ENCODE data around the gene MED31.

MED31 gene

GRCh38 chr17:6639586-6640535, 11.5 kb downstream of the MED31 start:
- peak overlapping the region; percentile 90 for H3K27ac ChIP-seq
- TF ChIP-seq CTCF (conservative IDR thresholded peaks at IDR 0.05) = no peak
- no peak for TF ChIP-seq ZFX (IDR thresholded peaks at IDR 0.05)

GRCh38 chr17:6639014-6639585, 12.3 kb downstream of the MED31 start:
- TF ChIP-seq CTCF (conservative IDR thresholded peaks at IDR 0.05) (no peak), ZFX (IDR thresholded peaks at IDR 0.05) (no peak)
- peak overlapping the region; percentile 90 for H3K27ac ChIP-seq

GRCh38 chr17:6638046-6638908, 13.1 kb downstream of the MED31 start:
- H3K27ac ChIP-seq = peak overlapping the region; percentile 90; the same call in 1 of the 2 replicates
- TF ChIP-seq CTCF (conservative IDR thresholded peaks at IDR 0.05) (no peak), ZFX (IDR thresholded peaks at IDR 0.05) (no peak)

- no peak for TF ChIP-seq ZFX (IDR thresholded peaks at IDR 0.05)
- no peak for TF ChIP-seq CTCF (conservative IDR thresholded peaks at IDR 0.05)
- no peak overlapping the region for H3K27ac ChIP-seq
These were observed 14.0 kb downstream of the MED31 start for GRCh38 chr17:6637458-6637840.

GRCh38 chr17:6636616-6637457, 14.6 kb downstream of the MED31 start:
- TF ChIP-seq CTCF (conservative IDR thresholded peaks at IDR 0.05) (no peak), ZFX (IDR thresholded peaks at IDR 0.05) (no peak)
- H3K27ac ChIP-seq = no peak overlapping the region

- no peak overlapping the region for H3K27ac ChIP-seq
- TF ChIP-seq ZFX (IDR thresholded peaks at IDR 0.05) = no peak
- TF ChIP-seq CTCF (conservative IDR thresholded peaks at IDR 0.05) = no peak
These were observed 15.3 kb downstream of the MED31 start for GRCh38 chr17:6636105-6636504.
